Endothelial cell of umbilical vein (primary cell): ENCODE data around the gene HECTD4. TPM values are rescaled to one million over a fixed set of nuclear protein-coding genes. Genes with fewer than 3 reads are reported as not detected.

ENCODE experiments used
- BruUV-seq: library from RNA; stranded (reverse); fragments of 400-500 nt; replicated peaks from 2 replicates; lab custom pipeline; 2021; lab: Mats Ljungman, UMichigan
- CTCF ChIA-PET: fragments of 300-600, 350-600 bp; sonication (Branson Sonifier 250); formaldehyde crosslinking; loops from one replicate; lab custom pipeline; 2021; ENCODE audit warnings: antibody characterized with exemption, inconsistent platforms; lab: Charles Lee
- POLR2A ChIA-PET: fragments of 300-600, 350-600 bp; sonication (Branson Sonifier 250); formaldehyde crosslinking; loops from one replicate; lab custom pipeline; 2021; ENCODE audit warnings: antibody characterized with exemption, inconsistent platforms; lab: Charles Lee
- DNase-seq: peaks from one replicate; pipeline ENCODE4 v3.0.0-alpha.2; 2011; ENCODE audit warnings: low read depth, low spot score
- FAIRE-seq: peaks from 2 replicates; lab custom pipeline; 2011; peaks lifted over from hg19 to GRCh38; lab: Jason Lieb, UNC
- H2AFZ ChIP-seq: 2 replicates; pipeline ENCODE4 v1.6.0; 2012; ENCODE audit warnings: low read depth, low read length, control low read depth, inconsistent platforms
- H3K27ac ChIP-seq: 2 replicates; pipeline ENCODE4 v1.5.1; 2011; ENCODE audit warnings: low read depth, mild to moderate bottlenecking, control low read depth, low read length, moderate library complexity; ENCODE audit not compliant: insufficient read depth
- H3K27me3 ChIP-seq, 2 experiments: 2 replicates each; pipeline versions ENCODE4 v1.6.0 to v1.6.1; 2011; ENCODE audit warnings: low read length in 2 of 2, mixed read lengths in 1 of 2; ENCODE audit not compliant: control insufficient read depth in 2 of 2, insufficient read depth in 2 of 2
- H3K36me3 ChIP-seq, 2 experiments: 2 replicates in 1 of 2; 3 replicates in 1 of 2; pipeline ENCODE4 v1.5.1; 2011; ENCODE audit warnings: low read length in 2 of 2, mild to moderate bottlenecking in 1 of 2, moderate library complexity in 1 of 2; ENCODE audit not compliant: control insufficient read depth in 2 of 2, insufficient read depth in 2 of 2; ENCODE audit errors: extremely low read depth in 1 of 2
- H3K4me1 ChIP-seq: 3 replicates; pipeline ENCODE4 v1.5.1; 2011; ENCODE audit warnings: mild to moderate bottlenecking, low read length; ENCODE audit not compliant: control insufficient read depth, insufficient read depth; ENCODE audit errors: extremely low read depth
- H3K4me2 ChIP-seq: 2 replicates; pipeline ENCODE4 v1.6.1; 2011; ENCODE audit warnings: low read length, control low read depth, mixed read lengths; ENCODE audit not compliant: insufficient read depth
- H3K4me3 ChIP-seq, 3 experiments: fragments of 200-600 bp in 1 of 3; sonication (generic), shearing (Covaris generic) in 1 of 3; replicated peaks in 1 of 3; 2 replicates each; pipeline ENCODE4 v1.5.1; 2011 to 2016; ENCODE audit warnings: control low read depth in 3 of 3, low read length in 3 of 3, mild to moderate bottlenecking in 2 of 3, inconsistent platforms in 1 of 3, low read depth in 1 of 3, moderate library complexity in 1 of 3; ENCODE audit not compliant: insufficient read depth in 1 of 3
- H3K79me2 ChIP-seq: 2 replicates; pipeline ENCODE4 v1.6.0; 2012; ENCODE audit warnings: low read length, inconsistent platforms; ENCODE audit not compliant: control insufficient read depth, insufficient read depth
- H3K9ac ChIP-seq: replicated peaks from 2 replicates; pipeline ENCODE3; 2011; ENCODE audit warnings: low read length, control low read depth; ENCODE audit not compliant: insufficient read depth; ENCODE audit errors: extremely low read depth
- H3K9me1 ChIP-seq: replicated peaks from 3 replicates; pipeline ENCODE4 v1.6.0; 2011; ENCODE audit warnings: mild to moderate bottlenecking, low read length; ENCODE audit not compliant: control insufficient read depth, insufficient read depth; ENCODE audit errors: extremely low read depth
- H3K9me3 ChIP-seq: replicated peaks from 2 replicates; pipeline ENCODE4 v1.5.1; 2012; ENCODE audit warnings: low read length, inconsistent platforms; ENCODE audit not compliant: control insufficient read depth, insufficient read depth
- H4K20me1 ChIP-seq: replicated peaks from 2 replicates; pipeline ENCODE3; 2011; ENCODE audit warnings: mild to moderate bottlenecking, low read length; ENCODE audit not compliant: control insufficient read depth, insufficient read depth; ENCODE audit errors: extremely low read depth
- CTCF ChIP-seq, 2 donors: IDR thresholded peaks; 1 replicate in 1 of 2; 2 replicates in 1 of 2; pipeline ENCODE4 v1.5.1; 2011; ENCODE audit warnings: low read length in 2 of 2, mild to moderate bottlenecking in 2 of 2, moderate library complexity in 2 of 2, control low read depth in 1 of 2, inconsistent platforms in 1 of 2, low read depth in 1 of 2; ENCODE audit not compliant: insufficient read depth in 1 of 2; ENCODE audit errors: extremely low read depth in 1 of 2
- EZH2 ChIP-seq: IDR thresholded peaks from 2 replicates; pipeline ENCODE4 v1.6.1; 2012; ENCODE audit warnings: borderline replicate concordance, low read depth, mild to moderate bottlenecking, moderate library complexity, low read length, inconsistent platforms; ENCODE audit not compliant: severe bottlenecking
- FOS ChIP-seq: IDR thresholded peaks from 2 replicates; pipeline ENCODE4 v1.6.1; 2011; ENCODE audit warnings: mild to moderate bottlenecking, low read length, moderate library complexity, borderline replicate concordance; ENCODE audit not compliant: insufficient read depth
- GATA2 ChIP-seq: IDR thresholded peaks from 2 replicates; pipeline ENCODE4 v1.7.0; 2011; ENCODE audit warnings: low read depth, mild to moderate bottlenecking, moderate library complexity, mixed read lengths, low read length; ENCODE audit not compliant: insufficient read length, insufficient read depth
- JUN ChIP-seq: IDR thresholded peaks from 2 replicates; pipeline ENCODE4 v1.6.1; 2011; ENCODE audit warnings: borderline replicate concordance, low read depth; ENCODE audit not compliant: insufficient read length, insufficient read depth
- MYC ChIP-seq: IDR thresholded peaks from one replicate; pipeline ENCODE4 v1.6.1; 2011; ENCODE audit warnings: mild to moderate bottlenecking, low read depth, low read length
- POLR2A ChIP-seq: IDR thresholded peaks from 2 replicates; pipeline ENCODE4 v1.6.1; 2012; ENCODE audit warnings: low read depth, mild to moderate bottlenecking, control low read depth, low read length
- POLR2AphosphoS5 ChIP-seq: IDR thresholded peaks from 2 replicates; pipeline ENCODE4 v1.6.1; 2012; ENCODE audit warnings: low read depth, mild to moderate bottlenecking, control low read depth, low read length, moderate library complexity; ENCODE audit not compliant: insufficient read depth
- dilution Hi-C: fragments of 300-500 bp; cut with MboI; formaldehyde crosslinking; loops from one replicate; pipeline ENCODE4 v1.15.0; 2019; ENCODE audit warnings: low sequenced_read_pairs; ENCODE audit not compliant: extremely low pct_ligation_motif_present
- intact Hi-C: fragments of 100-400 bp; cut with micrococcal nuclease; formaldehyde crosslinking; loops from one replicate; pipeline ENCODE4 v1.10.0; 2022
- polyA plus RNA-seq, 4 experiments: library from polyadenylated mRNA; depleted of rRNA in 3 of 4; stranded (reverse) in 3 of 4; unstranded in 1 of 4; fragments of >200 nt; gene quantifications; 2 replicates each; pipeline versions ENCODE4 v1.2.1 to v1.2.3, GENCODE V29; 2011 to 2012; ENCODE audit warnings: missing spikeins in 1 of 4
- total RNA-seq: library from RNA; stranded (reverse); gene quantifications from 2 replicates; pipeline ENCODE4 v1.2.3, GENCODE V29; 2021
- TF ChIP-seq, protein P1 (sequence below): IDR thresholded peaks from 2 replicates; pipeline ENCODE4 v1.6.1; 2011; ENCODE audit not compliant: insufficient read depth, insufficient read length

The HECTD4 gene
- total and polyA plus RNA-seq, 2 donors (not counting 3 experiments of a cell fraction or from before 2014, with no cell fraction given) = 9.7 to 47.7 TPM

DNA sequence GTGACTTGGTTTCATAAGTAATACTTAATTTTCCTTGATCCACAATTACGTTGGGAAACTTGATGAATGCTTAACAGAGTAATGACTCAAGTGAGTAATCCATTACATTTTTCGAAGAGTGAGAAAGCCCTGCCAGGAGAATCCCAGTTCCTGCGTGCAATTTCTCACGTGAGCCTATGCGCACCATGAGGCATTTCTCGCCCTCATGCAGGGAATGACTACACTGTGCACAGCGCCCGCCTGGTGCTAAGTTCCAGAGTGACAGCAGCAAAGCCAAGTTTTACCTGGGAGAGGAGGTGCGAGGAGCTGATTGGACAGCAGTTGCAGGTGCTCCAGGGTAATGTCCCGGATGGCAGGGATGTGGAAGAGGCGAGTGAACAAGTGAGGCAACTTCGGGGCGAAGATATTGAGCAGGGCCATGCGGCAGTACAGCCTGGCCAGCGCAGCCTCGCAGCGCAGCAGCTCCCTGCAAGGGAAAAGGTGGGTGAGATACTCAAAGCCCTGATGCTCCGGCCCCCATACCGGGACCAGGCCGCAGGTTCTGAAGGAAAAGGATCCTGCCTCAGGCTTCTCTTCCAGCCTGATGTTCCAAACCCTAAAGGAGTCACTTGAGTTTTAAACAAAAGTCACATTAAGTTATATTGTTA is 187.5 kb downstream of the HECTD4 start:
- H3K9me1 ChIP-seq = no peaks in the 10 kb centered on the region
- no peak overlapping the region for H2AFZ ChIP-seq
- no peak overlapping the region for H3K4me3 ChIP-seq
- no peak overlapping the region for H3K4me2 ChIP-seq
- no peaks in the 10 kb centered on the region for H4K20me1 ChIP-seq
- FAIRE-seq (no peak), DNase-seq (no peak)
- POLR2A ChIA-PET = no interaction called here
- no TSS peak for BruUV-seq
- H3K9ac ChIP-seq = no peak overlapping the region
- peaks cover 6% of the 10 kb centered on the region for H3K4me1 ChIP-seq
- H3K79me2 ChIP-seq = no peaks in the 10 kb centered on the region
- CTCF ChIA-PET = interaction anchor here (11.6 kb wide), 1 partner anchor 192 kb away, joined by 253 read pairs; no protein-coding TSS in a partner anchor
- no peaks in the 10 kb centered on the region for H3K27me3 ChIP-seq
- H3K9me3 ChIP-seq = no peaks in the 10 kb centered on the region
- intact Hi-C loops = no loop called here
- peaks cover 5 to 16% of the 10 kb centered on the region in 2 experiments for H3K36me3 ChIP-seq
- no peak overlapping the region for H3K27ac ChIP-seq
- dilution Hi-C loops = no loop called here
- TF ChIP-seq FOS (no peak), POLR2A (no peak), GATA2 (no peak), EZH2 (no peak), JUN (no peak), CTCF (IDR thresholded peaks at IDR 0.05; ENCODE audit: extremely low read depth in 1 of 2, insufficient read depth in 1 of 2, low read depth in 1 of 2, low read length in 2 of 2) (no peak), MYC (no peak), POLR2AphosphoS5 (no peak)
- TF ChIP-seq, protein P1, sequence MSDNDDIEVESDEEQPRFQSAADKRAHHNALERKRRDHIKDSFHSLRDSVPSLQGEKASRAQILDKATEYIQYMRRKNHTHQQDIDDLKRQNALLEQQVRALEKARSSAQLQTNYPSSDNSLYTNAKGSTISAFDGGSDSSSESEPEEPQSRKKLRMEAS = no peak
